Liver (tissue), 9 donors: ENCODE data around the gene FBXW4. TPM values are rescaled to one million over a fixed set of nuclear protein-coding genes. Genes with fewer than 3 reads are reported as not detected.

Experiments
- DNase-seq: peaks from one replicate; pipeline ENCODE4 v3.0.0-alpha.2; 2017; ENCODE audit warnings: low spot score
- H3K27ac ChIP-seq, 2 donors: one replicate each; pipeline ENCODE4 v1.7.0; 2013; ENCODE audit warnings: inconsistent platforms in 2 of 2, low read length in 2 of 2, control low read depth in 1 of 2, low read depth in 1 of 2, mild to moderate bottlenecking in 1 of 2
- H3K27me3 ChIP-seq, 4 donors: one replicate each; pipeline versions ENCODE4 v1.6.1 to v1.7.0; 2013; ENCODE audit warnings: low read length in 3 of 4, inconsistent platforms in 1 of 4, mild to moderate bottlenecking in 1 of 4, moderate library complexity in 1 of 4; ENCODE audit not compliant: control insufficient read depth in 4 of 4, insufficient read depth in 4 of 4
- H3K36me3 ChIP-seq, 4 donors: one replicate each; pipeline versions ENCODE4 v1.6.1 to v1.7.0; 2013; ENCODE audit warnings: low read length in 3 of 4, mild to moderate bottlenecking in 3 of 4, low read depth in 1 of 4, moderate library complexity in 1 of 4; ENCODE audit not compliant: control insufficient read depth in 4 of 4, insufficient read depth in 3 of 4
- H3K4me1 ChIP-seq, 4 donors: one replicate each; pipeline versions ENCODE4 v1.6.1 to v1.7.0; 2013; ENCODE audit warnings: low read length in 3 of 4, mild to moderate bottlenecking in 3 of 4, moderate library complexity in 1 of 4; ENCODE audit not compliant: control insufficient read depth in 4 of 4, insufficient read depth in 4 of 4
- H3K4me3 ChIP-seq, 3 donors: one replicate each; pipeline versions ENCODE4 v1.6.1 to v1.7.0; 2013; ENCODE audit warnings: low read length in 3 of 3, control low read depth in 1 of 3, low read depth in 1 of 3, mild to moderate bottlenecking in 1 of 3
- H3K9ac ChIP-seq, 2 donors: one replicate each; pipeline ENCODE4 v1.7.0; 2013; ENCODE audit warnings: low read length in 2 of 2, mild to moderate bottlenecking in 2 of 2, moderate library complexity in 2 of 2, control low read depth in 1 of 2, low read depth in 1 of 2
- H3K9me3 ChIP-seq, 4 donors: one replicate each; pipeline versions ENCODE4 v1.6.1 to v1.7.0; 2013; ENCODE audit warnings: low read length in 3 of 4; ENCODE audit not compliant: control insufficient read depth in 4 of 4
- ATF3 ChIP-seq: IDR thresholded peaks from 2 replicates; pipeline ENCODE4 v1.6.1; 2016; ENCODE audit warnings: antibody characterized with exemption
- EGR1 ChIP-seq, 2 donors: IDR thresholded peaks; 2 replicates each; pipeline ENCODE4 v1.6.1; 2016 to 2018; ENCODE audit warnings: antibody characterized with exemption in 2 of 2, low read depth in 2 of 2
- FOXA1 ChIP-seq: IDR thresholded peaks from 2 replicates; pipeline ENCODE4 v1.6.1; 2016; ENCODE audit warnings: antibody characterized with exemption
- GABPA ChIP-seq, 2 donors: IDR thresholded peaks in 1 of 2; conservative IDR thresholded peaks in 1 of 2; 2 replicates each; pipeline ENCODE4 v1.6.1; 2016; ENCODE audit warnings: antibody characterized with exemption in 2 of 2, mild to moderate bottlenecking in 1 of 2, moderate library complexity in 1 of 2
- HNF4A ChIP-seq, 2 donors: conservative IDR thresholded peaks; 2 replicates each; pipeline ENCODE4 v1.6.1; 2016; ENCODE audit warnings: antibody characterized with exemption in 2 of 2, mild to moderate bottlenecking in 2 of 2
- HNF4G ChIP-seq: IDR thresholded peaks from 2 replicates; pipeline ENCODE4 v1.6.1; 2016; ENCODE audit warnings: antibody characterized with exemption
- JUND ChIP-seq, 2 donors: IDR thresholded peaks; 2 replicates each; pipeline ENCODE4 v1.6.1; 2016; ENCODE audit warnings: antibody characterized with exemption in 2 of 2
- MAX ChIP-seq: IDR thresholded peaks from 2 replicates; pipeline ENCODE4 v1.6.1; 2016; ENCODE audit warnings: antibody characterized with exemption
- RAD21 ChIP-seq, 2 donors: IDR thresholded peaks; 2 replicates each; pipeline ENCODE4 v1.6.1; 2016; ENCODE audit warnings: antibody characterized with exemption in 2 of 2, mild to moderate bottlenecking in 2 of 2
- RXRA ChIP-seq, 2 donors: IDR thresholded peaks; 2 replicates each; pipeline ENCODE4 v1.6.1; 2017 to 2018; ENCODE audit warnings: antibody characterized with exemption in 2 of 2, mild to moderate bottlenecking in 1 of 2
- TAF1 ChIP-seq: conservative IDR thresholded peaks from 2 replicates; pipeline ENCODE4 v1.6.1; 2016; ENCODE audit warnings: antibody characterized with exemption, mild to moderate bottlenecking
- YY1 ChIP-seq: IDR thresholded peaks from 2 replicates; pipeline ENCODE4 v1.6.1; 2016; ENCODE audit warnings: antibody characterized with exemption, mild to moderate bottlenecking
- ZBTB33 ChIP-seq: IDR thresholded peaks from 2 replicates; pipeline ENCODE4 v1.6.1; 2016; ENCODE audit warnings: antibody characterized with exemption
- WGBS: extraction: QIAGEN DNeasy Blood & Tissue Kit; methylation state at CpG from one replicate; pipeline ENCODE4 v1.1.7; 2013; 5-methylcytosine and 5-hydroxymethylcytosine counted together
- polyA plus RNA-seq, 2 donors: library from polyadenylated mRNA; stranded (reverse) in 1 of 2; unstranded in 1 of 2; fragments of 200-250 nt in 1 of 2; fragments of >200 nt in 1 of 2; fragmentation: Nextera tagmentation in 1 of 2; extraction: Ambion mirVana in 1 of 2; gene quantifications; one replicate each; pipeline versions ENCODE4 v1.2.1 to v1.2.3, GENCODE V29; 2013 to 2015
- total RNA-seq, 2 donors: library from RNA; depleted of rRNA; stranded (reverse); fragments of >200 nt; gene quantifications; one replicate each; pipeline ENCODE4 v1.2.3, GENCODE V29; 2014
- TF ChIP-seq, protein P1 (sequence below): fragments of 150-350 bp; IDR thresholded peaks from 2 replicates; pipeline ENCODE4 v1.5.1; 2017; ENCODE audit warnings: improper control_type of control experiment, low read depth, low read length; ENCODE audit not compliant: missing input control
- TF ChIP-seq, protein P2 (sequence below): IDR thresholded peaks from 2 replicates; pipeline ENCODE4 v1.6.1; 2016; ENCODE audit warnings: antibody characterized with exemption, mild to moderate bottlenecking
- donor health status: healthy.
- donor health status: healthy.
- donor health status: healthy.
- donor health status: healthy.
- donor health status: healthy.

Gene FBXW4
- total and polyA plus RNA-seq, 4 donors, result 5.4 to 54.1 (median 20.5) TPM

- Histone ChIP-seq H3K4me1 (no peaks in the 10 kb centered on the region), H3K27ac (no peak overlapping the region), H3K4me3 (no peak overlapping the region), H3K9me3 (no peaks in the 10 kb centered on the region), H3K27me3 (peaks cover 0 to 5% (median 3%) of the 10 kb centered on the region in 4 donors), H3K36me3 (no peaks in the 10 kb centered on the region), H3K9ac (no peak overlapping the region)
- WGBS, result 90% methylated on average over 2 of the region's 2 CpGs
- TF ChIP-seq JUND (IDR thresholded peaks at IDR 0.05) (no peak), HNF4A (conservative IDR thresholded peaks at IDR 0.05) (no peak), EGR1 (IDR thresholded peaks at IDR 0.05; ENCODE audit: low read depth in 2 of 2) (no peak), TAF1 (no peak), ZBTB33 (no peak), GABPA (IDR thresholded peaks at IDR 0.05 in 1 of 2, conservative IDR thresholded peaks at IDR 0.05 in 1 of 2) (no peak), ATF3 (no peak), RAD21 (IDR thresholded peaks at IDR 0.05) (no peak), HNF4G (no peak), MAX (no peak), YY1 (no peak), RXRA (IDR thresholded peaks at IDR 0.05) (no peak), FOXA1 (no peak)
- TF ChIP-seq, protein P1, sequence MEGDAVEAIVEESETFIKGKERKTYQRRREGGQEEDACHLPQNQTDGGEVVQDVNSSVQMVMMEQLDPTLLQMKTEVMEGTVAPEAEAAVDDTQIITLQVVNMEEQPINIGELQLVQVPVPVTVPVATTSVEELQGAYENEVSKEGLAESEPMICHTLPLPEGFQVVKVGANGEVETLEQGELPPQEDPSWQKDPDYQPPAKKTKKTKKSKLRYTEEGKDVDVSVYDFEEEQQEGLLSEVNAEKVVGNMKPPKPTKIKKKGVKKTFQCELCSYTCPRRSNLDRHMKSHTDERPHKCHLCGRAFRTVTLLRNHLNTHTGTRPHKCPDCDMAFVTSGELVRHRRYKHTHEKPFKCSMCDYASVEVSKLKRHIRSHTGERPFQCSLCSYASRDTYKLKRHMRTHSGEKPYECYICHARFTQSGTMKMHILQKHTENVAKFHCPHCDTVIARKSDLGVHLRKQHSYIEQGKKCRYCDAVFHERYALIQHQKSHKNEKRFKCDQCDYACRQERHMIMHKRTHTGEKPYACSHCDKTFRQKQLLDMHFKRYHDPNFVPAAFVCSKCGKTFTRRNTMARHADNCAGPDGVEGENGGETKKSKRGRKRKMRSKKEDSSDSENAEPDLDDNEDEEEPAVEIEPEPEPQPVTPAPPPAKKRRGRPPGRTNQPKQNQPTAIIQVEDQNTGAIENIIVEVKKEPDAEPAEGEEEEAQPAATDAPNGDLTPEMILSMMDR, result no peak
- TF ChIP-seq, protein P2, sequence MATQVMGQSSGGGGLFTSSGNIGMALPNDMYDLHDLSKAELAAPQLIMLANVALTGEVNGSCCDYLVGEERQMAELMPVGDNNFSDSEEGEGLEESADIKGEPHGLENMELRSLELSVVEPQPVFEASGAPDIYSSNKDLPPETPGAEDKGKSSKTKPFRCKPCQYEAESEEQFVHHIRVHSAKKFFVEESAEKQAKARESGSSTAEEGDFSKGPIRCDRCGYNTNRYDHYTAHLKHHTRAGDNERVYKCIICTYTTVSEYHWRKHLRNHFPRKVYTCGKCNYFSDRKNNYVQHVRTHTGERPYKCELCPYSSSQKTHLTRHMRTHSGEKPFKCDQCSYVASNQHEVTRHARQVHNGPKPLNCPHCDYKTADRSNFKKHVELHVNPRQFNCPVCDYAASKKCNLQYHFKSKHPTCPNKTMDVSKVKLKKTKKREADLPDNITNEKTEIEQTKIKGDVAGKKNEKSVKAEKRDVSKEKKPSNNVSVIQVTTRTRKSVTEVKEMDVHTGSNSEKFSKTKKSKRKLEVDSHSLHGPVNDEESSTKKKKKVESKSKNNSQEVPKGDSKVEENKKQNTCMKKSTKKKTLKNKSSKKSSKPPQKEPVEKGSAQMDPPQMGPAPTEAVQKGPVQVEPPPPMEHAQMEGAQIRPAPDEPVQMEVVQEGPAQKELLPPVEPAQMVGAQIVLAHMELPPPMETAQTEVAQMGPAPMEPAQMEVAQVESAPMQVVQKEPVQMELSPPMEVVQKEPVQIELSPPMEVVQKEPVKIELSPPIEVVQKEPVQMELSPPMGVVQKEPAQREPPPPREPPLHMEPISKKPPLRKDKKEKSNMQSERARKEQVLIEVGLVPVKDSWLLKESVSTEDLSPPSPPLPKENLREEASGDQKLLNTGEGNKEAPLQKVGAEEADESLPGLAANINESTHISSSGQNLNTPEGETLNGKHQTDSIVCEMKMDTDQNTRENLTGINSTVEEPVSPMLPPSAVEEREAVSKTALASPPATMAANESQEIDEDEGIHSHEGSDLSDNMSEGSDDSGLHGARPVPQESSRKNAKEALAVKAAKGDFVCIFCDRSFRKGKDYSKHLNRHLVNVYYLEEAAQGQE, result no peak
- no peak for DNase-seq
Observed at GRCh38 chr10:101708870-101709269, 13.9 kb upstream of the FBXW4 start.

GRCh38 chr10:101708073-101708472, 13.1 kb upstream of the FBXW4 start:
- H3K4me3 ChIP-seq, result no peak overlapping the region
- no peaks in the 10 kb centered on the region for H3K4me1 ChIP-seq
- H3K9me3 ChIP-seq, result no peaks in the 10 kb centered on the region
- no peak overlapping the region for H3K9ac ChIP-seq
- WGBS, result 68% methylated on average over 1 of the region's 1 CpG
- H3K27ac ChIP-seq, result no peak overlapping the region
- H3K36me3 ChIP-seq, result no peaks in the 10 kb centered on the region
- peaks cover 0 to 5% (median 3%) of the 10 kb centered on the region in 4 donors for H3K27me3 ChIP-seq
- no peak for DNase-seq
- TF ChIP-seq, protein P2, result no peak
- TF ChIP-seq ATF3, result no peak
- no peak for TF ChIP-seq RAD21 (IDR thresholded peaks at IDR 0.05)
- TF ChIP-seq HNF4G, result no peak
- TF ChIP-seq TAF1, result no peak
- TF ChIP-seq, protein P1, result no peak
- no peak for TF ChIP-seq EGR1 (IDR thresholded peaks at IDR 0.05; ENCODE audit: low read depth in 2 of 2)
